GM21737 (cell line): ENCODE data around the gene CNOT9.
A peak's percentile ranks its signal among the peaks of the same experiment; 100 is the strongest.

Experiments used
- ATAC-seq: cut with Tn5 transposase; IDR thresholded peaks from one replicate; pipeline ENCODE4 v1.9.1; 2021; ENCODE audit warnings: mild to moderate bottlenecking, moderate library complexity; ENCODE audit not compliant: unreplicated experiment

Gene CNOT9

DNA sequence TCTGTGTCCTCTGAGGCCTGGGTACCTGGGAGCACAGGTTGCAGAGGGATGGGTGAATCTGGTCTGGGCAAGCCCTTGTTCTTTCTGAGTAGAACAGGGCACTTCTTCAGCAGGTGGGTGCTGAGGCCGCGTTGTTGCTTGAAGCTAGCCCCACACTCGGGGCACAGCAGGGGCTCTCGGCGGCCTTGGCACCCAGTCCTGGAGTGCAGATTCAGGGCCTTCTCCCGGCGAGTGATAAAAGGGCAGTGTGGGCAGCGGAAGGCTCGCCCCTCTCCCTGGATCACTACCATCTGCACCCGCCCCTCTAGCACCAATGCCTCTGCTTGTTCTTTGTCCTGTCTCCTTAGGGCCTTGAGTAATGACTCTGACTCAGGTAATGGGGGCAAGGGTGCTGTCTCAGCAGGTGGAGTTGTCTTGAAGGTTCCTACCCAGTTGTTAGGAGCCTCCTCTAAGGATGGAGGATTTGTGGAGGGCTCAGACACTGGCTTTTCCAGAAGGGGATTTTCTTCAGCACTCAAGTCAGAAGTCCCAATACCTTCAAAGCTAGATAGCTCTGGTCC, 75.2 kb downstream of the CNOT9 start:
- ATAC-seq, result no peak

DNA sequence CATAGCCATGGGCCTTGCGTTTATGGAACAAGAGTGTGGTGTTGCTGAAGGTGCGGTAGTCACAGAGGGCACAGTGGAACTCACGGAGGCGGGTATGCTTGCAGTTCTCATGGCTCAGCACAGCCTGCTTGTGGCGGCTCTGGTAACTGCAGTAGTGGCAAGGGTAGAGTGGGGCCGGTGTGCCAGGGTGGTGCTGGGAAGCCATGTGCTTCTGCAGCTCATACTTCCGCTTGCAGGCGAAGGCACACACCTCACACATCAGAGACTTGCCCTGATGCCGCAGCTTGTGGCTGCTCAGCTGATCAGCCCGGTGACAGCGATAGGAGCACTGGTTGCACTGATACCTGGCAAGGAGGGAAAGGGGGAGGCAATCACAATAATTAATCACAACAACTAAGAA, 76.1 kb downstream of the CNOT9 start:
- no peak for ATAC-seq

DNA sequence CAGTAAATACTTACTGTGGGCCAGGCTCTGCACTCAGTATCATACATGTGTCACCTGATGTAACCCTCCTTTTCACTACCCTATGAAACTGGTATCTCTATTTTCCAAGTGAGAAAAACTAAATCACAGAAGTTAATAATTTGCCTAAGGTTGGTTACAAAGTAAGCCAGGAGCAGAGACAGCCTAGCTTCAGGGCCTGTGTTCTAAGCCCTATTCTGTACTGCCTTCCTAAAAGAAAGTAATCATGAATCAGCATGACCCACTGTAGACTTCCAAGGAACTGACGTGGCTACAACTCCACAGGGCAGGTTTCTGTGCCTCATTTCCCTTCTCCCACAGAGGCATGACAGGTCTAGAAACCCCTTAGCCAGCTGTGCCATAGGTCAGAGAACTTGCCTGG, 76.5 kb downstream of the CNOT9 start:
- ATAC-seq, result peak; percentile 74
